Glutamatergic neuron (in vitro differentiated cells): ENCODE data around the gene DUSP22. TPM values are rescaled to one million over a fixed set of nuclear protein-coding genes. Genes with fewer than 3 reads are reported as not detected.

Source experiments
- DNase-seq: peaks from one replicate; pipeline ENCODE4 v3.0.0; 2022
- H3K27ac Mint-ChIP-seq: one replicate; pipeline ENCODE4 v1.8.0; 2020; ENCODE audit warnings: mild to moderate bottlenecking, mixed read lengths, inconsistent platforms; ENCODE audit not compliant: unreplicated experiment
- H3K27me3 Mint-ChIP-seq: one replicate; pipeline ENCODE4 v1.8.0; 2020; ENCODE audit warnings: mild to moderate bottlenecking, moderate library complexity, mixed read lengths, inconsistent platforms; ENCODE audit not compliant: unreplicated experiment
- H3K36me3 Mint-ChIP-seq: one replicate; pipeline ENCODE4 v1.8.0; 2020; ENCODE audit warnings: mild to moderate bottlenecking, mixed read lengths, inconsistent platforms; ENCODE audit not compliant: unreplicated experiment
- H3K4me1 Mint-ChIP-seq: one replicate; pipeline ENCODE4 v1.8.0; 2020; ENCODE audit warnings: mild to moderate bottlenecking, low read depth, mixed read lengths, inconsistent platforms; ENCODE audit not compliant: unreplicated experiment
- H3K4me3 Mint-ChIP-seq: one replicate; pipeline ENCODE4 v1.8.0; 2020; ENCODE audit warnings: mild to moderate bottlenecking, mixed read lengths, inconsistent platforms; ENCODE audit not compliant: unreplicated experiment
- H3K9me3 Mint-ChIP-seq: one replicate; pipeline ENCODE4 v1.8.0; 2020; ENCODE audit warnings: mild to moderate bottlenecking, moderate library complexity, mixed read lengths, inconsistent platforms; ENCODE audit not compliant: unreplicated experiment
- total RNA-seq: library from RNA; stranded (reverse); fragmentation: NEBNext Ultra II Directional; extraction: Animal tissue kit (Norgen Biotek cat#: 25700); gene quantifications from one replicate; pipeline ENCODE4 v1.2.1, GENCODE V29; 2021; ENCODE audit not compliant: unreplicated experiment
- TF ChIP-seq, protein P1 (sequence below): fragments of 200-600 bp; sonication (generic); IDR thresholded peaks from one replicate; pipeline ENCODE4 v1.5.0; 2021; ENCODE audit not compliant: partially characterized antibody, unreplicated experiment

DUSP22 gene
- total RNA-seq, 1 donor from 2014 or later, result 40.4 TPM

DNA sequence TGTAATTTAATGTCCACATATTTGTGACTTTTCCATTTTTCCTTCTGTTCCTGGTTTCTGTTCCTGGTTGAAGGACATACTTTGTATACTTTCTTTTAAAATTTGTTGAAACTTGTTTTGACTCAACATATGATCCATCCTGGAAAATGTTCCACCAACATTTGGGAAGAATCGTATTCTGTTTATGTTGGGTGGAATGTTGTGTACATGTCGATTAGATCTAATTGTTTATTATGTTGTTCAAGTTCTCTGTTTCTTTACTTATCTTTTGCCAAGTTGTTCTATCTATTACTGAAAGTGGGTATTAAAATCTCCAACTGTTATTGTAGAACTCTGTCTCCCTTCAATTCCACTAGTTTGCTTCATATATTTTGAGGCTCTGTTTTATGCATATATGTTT lies 27.7 kb upstream of the DUSP22 start:
- no peak overlapping the region for H3K27ac Mint-ChIP-seq
- DNase-seq, result no peak
- H3K4me3 Mint-ChIP-seq, result no peak overlapping the region
- H3K9me3 Mint-ChIP-seq, result no peaks in the 10 kb centered on the region
- no peaks in the 10 kb centered on the region for H3K4me1 Mint-ChIP-seq
- no peaks in the 10 kb centered on the region for H3K36me3 Mint-ChIP-seq
- TF ChIP-seq, protein P1, sequence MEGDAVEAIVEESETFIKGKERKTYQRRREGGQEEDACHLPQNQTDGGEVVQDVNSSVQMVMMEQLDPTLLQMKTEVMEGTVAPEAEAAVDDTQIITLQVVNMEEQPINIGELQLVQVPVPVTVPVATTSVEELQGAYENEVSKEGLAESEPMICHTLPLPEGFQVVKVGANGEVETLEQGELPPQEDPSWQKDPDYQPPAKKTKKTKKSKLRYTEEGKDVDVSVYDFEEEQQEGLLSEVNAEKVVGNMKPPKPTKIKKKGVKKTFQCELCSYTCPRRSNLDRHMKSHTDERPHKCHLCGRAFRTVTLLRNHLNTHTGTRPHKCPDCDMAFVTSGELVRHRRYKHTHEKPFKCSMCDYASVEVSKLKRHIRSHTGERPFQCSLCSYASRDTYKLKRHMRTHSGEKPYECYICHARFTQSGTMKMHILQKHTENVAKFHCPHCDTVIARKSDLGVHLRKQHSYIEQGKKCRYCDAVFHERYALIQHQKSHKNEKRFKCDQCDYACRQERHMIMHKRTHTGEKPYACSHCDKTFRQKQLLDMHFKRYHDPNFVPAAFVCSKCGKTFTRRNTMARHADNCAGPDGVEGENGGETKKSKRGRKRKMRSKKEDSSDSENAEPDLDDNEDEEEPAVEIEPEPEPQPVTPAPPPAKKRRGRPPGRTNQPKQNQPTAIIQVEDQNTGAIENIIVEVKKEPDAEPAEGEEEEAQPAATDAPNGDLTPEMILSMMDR, result no peak
- H3K27me3 Mint-ChIP-seq, result no peaks in the 10 kb centered on the region

DNA sequence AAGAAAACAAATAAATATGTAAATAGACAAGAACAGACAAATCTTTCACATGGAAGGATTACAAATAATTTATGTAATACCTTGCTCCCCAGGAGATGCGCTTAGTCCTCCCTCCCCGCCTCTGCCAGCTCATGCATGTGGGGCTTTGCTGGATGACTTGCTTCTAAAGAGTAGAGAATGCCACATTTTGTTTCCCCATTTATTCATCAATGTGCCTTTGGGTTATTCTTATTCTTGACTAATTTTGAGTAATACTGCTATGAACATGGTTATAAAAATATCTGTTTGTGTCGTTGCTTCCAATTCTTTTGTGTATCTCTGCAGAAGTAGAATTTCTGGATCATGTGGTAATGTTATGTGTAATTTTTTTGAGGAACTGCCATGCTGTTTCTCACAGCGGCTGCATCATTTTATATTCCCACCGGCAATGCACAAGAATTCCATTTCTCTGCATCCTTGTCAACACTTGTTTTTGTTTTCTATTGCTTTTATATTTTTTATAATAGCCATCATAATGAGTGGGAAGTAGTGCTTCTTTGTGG lies 23.8 kb upstream of the DUSP22 start:
- TF ChIP-seq, protein P1, result no peak
- no peak overlapping the region for H3K27ac Mint-ChIP-seq
- no peak overlapping the region for H3K4me3 Mint-ChIP-seq
- no peaks in the 10 kb centered on the region for H3K9me3 Mint-ChIP-seq
- no peaks in the 10 kb centered on the region for H3K4me1 Mint-ChIP-seq
- no peaks in the 10 kb centered on the region for H3K36me3 Mint-ChIP-seq
- no peak for DNase-seq
- H3K27me3 Mint-ChIP-seq, result no peaks in the 10 kb centered on the region

DNA sequence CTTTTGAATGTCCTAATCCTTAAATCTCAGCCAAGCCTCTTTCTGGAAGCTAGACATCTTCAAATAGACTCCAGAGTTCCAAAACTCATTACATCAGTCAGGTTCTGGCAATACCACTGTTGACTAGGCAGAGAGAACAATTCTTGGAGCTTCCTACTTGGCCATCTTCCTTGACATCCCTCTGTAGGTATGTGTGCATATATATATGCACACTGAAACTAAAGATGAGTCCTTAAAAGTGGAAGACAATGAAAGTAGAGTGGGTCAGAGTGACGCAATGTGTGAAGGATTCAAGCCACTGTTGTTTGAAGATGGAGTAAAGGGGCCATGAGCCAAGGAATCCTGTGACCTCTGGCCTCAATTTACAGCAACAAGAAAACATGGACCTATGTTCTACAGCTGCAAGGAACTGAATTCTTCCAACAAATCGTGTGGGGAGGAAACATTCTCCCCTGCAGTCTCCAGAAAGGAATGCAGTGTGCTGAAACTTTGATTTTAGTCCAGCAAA lies 18.7 kb upstream of the DUSP22 start:
- Mint-ChIP-seq H3K27me3 (no peaks in the 10 kb centered on the region), H3K36me3 (no peaks in the 10 kb centered on the region), H3K4me3 (no peak overlapping the region), H3K27ac (no peak overlapping the region), H3K9me3 (no peaks in the 10 kb centered on the region), H3K4me1 (no peaks in the 10 kb centered on the region)
- no peak for DNase-seq
- TF ChIP-seq, protein P1, result no peak

DNA sequence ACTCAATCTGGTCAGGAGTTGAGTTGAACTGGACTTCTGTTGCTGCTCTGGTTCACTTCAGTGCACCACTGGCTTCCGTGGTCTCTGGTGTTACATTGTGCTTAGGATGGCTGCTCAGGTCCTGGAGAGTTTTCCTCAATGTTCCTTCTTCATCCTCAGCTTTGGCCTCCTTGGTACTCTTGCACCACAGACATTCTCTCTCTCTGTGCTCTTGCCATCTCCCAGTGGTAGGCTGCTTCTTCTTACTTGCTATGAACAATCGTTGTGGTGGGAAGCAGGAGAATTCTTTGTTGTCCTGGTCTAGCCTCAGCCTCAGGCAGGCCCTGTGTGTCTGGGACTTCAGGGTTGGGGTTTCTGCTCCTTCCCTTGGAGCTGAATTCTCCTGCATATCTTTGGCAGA lies 14.5 kb upstream of the DUSP22 start:
- H3K4me3 Mint-ChIP-seq, result no peak overlapping the region
- peaks cover 1% of the 10 kb centered on the region for H3K27me3 Mint-ChIP-seq
- H3K4me1 Mint-ChIP-seq, result no peaks in the 10 kb centered on the region
- TF ChIP-seq, protein P1, result no peak
- peaks cover 5% of the 10 kb centered on the region for H3K9me3 Mint-ChIP-seq
- no peak overlapping the region for H3K27ac Mint-ChIP-seq
- peaks cover 12% of the 10 kb centered on the region for H3K36me3 Mint-ChIP-seq
- DNase-seq, result no peak

DNA sequence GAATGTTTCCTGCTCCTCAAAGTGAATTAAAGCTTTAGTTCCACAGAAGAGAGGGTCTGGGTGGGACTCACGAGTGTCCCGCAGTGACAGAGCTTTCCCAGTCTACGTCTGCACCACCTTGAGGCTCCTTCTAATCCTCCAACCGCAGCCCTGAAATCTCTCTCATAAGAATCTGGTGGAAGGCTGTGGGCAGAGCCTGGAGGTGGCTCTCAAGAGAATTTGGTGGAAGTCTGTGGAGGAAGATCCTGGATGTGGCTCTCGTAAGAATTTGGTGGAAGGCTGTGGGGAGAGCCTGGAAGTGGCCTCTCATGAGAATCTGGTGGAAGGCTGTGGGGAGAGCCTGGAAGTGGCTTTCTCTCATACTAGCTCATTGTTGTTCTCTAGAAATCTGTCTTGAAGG lies 13.8 kb upstream of the DUSP22 start:
- H3K4me1 Mint-ChIP-seq, result no peaks in the 10 kb centered on the region
- peaks cover 2% of the 10 kb centered on the region for H3K27me3 Mint-ChIP-seq
- peaks cover 5% of the 10 kb centered on the region for H3K9me3 Mint-ChIP-seq
- TF ChIP-seq, protein P1, result no peak
- no peak for DNase-seq
- H3K27ac Mint-ChIP-seq, result no peak overlapping the region
- H3K36me3 Mint-ChIP-seq, result peaks cover 18% of the 10 kb centered on the region
- H3K4me3 Mint-ChIP-seq, result no peak overlapping the region
